Measurements from ENCODE around the gene TARS1. TPM values are rescaled to one million over a fixed set of nuclear protein-coding genes. Genes with fewer than 3 reads are reported as not detected.

TARS1 gene
- total and polyA plus RNA-seq, 10 of the 15 experiments (the other 5 are each of a cell fraction or from before 2014, with no cell fraction given): 163 to 350 (median 228) TPM

DNA sequence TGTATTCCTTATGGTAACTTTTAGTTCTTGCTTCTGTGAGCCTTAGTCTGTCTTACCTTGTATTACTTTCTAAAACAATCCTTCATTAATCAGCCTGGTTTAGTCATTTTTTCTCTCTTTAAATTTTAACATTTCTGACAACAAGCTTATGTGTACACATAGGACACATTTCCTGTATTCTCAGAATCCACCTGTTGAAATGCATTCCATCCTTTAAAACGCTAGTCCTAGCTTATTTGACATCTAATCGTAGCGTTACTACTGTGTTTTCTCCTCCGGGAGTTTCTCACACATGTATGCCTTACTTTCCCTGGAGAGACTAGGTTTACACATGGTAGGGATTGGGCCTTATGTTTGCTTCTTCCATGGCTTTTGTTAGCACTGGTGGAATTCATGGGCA is 3.8 kb downstream of the TARS1 start:
- ChIA-PET CTCF (interaction anchor here (0.6 to 1.4 kb wide), 2 partner anchors 525 to 871 kb away, joined by 3 read pairs; no protein-coding TSS in a partner anchor), POLR2A (interaction anchor here (0.6 to 1.0 kb wide), 2 partner anchors 490 to 988 kb away, joined by 4 to 5 read pairs; no protein-coding TSS in a partner anchor), RAD21 (ENCODE audit: unreplicated experiment) (interaction anchor here (0.8 to 1.9 kb wide), 2 partner anchors 380 to 489 kb away, joined by 3 to 4 read pairs; no protein-coding TSS in a partner anchor), SMC1A (ENCODE audit: uncharacterized antibody, unreplicated experiment) (interaction anchor here (0.6 to 1.3 kb wide), 4 partner anchors 37 to 548 kb away, joined by 3 read pairs; no protein-coding TSS in a partner anchor)
- DNase-seq (ENCODE audit: low read depth, low spot score): no peak
- Histone ChIP-seq H3K9me3 (replicated peaks; ENCODE audit: control insufficient read depth, insufficient read depth, low read length) (no peaks in the 10 kb centered on the region; the same call in 2 of the 3 replicates), H2AFZ (ENCODE audit: control insufficient read depth, low read depth, low read length) (no peak overlapping the region), H3K79me2 (ENCODE audit: control insufficient read depth, insufficient read depth, low read length) (peaks cover 81% of the 10 kb centered on the region), H3K9ac (ENCODE audit: control insufficient read depth, insufficient read depth, low read length) (no peak overlapping the region), H3K27ac (ENCODE audit: control insufficient read depth, insufficient read depth) (no peak overlapping the region), H4K20me1 (ENCODE audit: control insufficient read depth, insufficient read depth) (no peaks in the 10 kb centered on the region), H3K27me3 (replicated peaks in 1 of 2; ENCODE audit: control insufficient read depth in 2 of 2, insufficient read depth in 2 of 2, low read length in 1 of 2) (no peaks in the 10 kb centered on the region), H3K4me1 (ENCODE audit: control insufficient read depth, insufficient read depth, low read length) (no peaks in the 10 kb centered on the region), H3K4me2 (ENCODE audit: control insufficient read depth, insufficient read depth) (peak overlapping the region; percentile 50), H3K4me3 (peak overlapping the region; percentile 42), H3K36me3 (ENCODE audit: control insufficient read depth in 2 of 2, insufficient read depth in 2 of 2, low read length in 1 of 2) (peaks cover 4 to 19% of the 10 kb centered on the region in 2 experiments)
- TF ChIP-seq GABPA (IDR thresholded peaks at IDR 0.05; ENCODE audit: low read depth) (no peak), CBFB (IDR thresholded peaks at IDR 0.05; ENCODE audit: low read depth) (no peak), SMAD5 (IDR thresholded peaks at IDR 0.05; ENCODE audit: low read depth) (no peak), FOXK2 (IDR thresholded peaks at IDR 0.05) (no peak), TCF12 (IDR thresholded peaks at IDR 0.05; ENCODE audit: low read depth, low read length) (no peak), TARDBP (IDR thresholded peaks at IDR 0.05; ENCODE audit: borderline replicate concordance) (no peak), SMAD1 (IDR thresholded peaks at IDR 0.05; ENCODE audit: low read depth, partially characterized antibody) (no peak), MEF2A (IDR thresholded peaks at IDR 0.05; ENCODE audit: insufficient read depth, low read depth, low read length) (no peak), EP300 (IDR thresholded peaks at IDR 0.05; ENCODE audit: borderline replicate concordance in 1 of 2, control insufficient read depth in 1 of 2, low read depth in 2 of 2, low read length in 2 of 2) (no peak), DPF2 (IDR thresholded peaks at IDR 0.05) (no peak)
- TF ChIP-seq, protein P1, sequence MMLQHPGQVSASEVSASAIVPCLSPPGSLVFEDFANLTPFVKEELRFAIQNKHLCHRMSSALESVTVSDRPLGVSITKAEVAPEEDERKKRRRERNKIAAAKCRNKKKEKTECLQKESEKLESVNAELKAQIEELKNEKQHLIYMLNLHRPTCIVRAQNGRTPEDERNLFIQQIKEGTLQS (IDR thresholded peaks at IDR 0.05; ENCODE audit: borderline replicate concordance, extremely low read depth, low read depth, low read length): no peak
- intact Hi-C loops (cut with micrococcal nuclease; ENCODE audit: unreplicated experiment) (loop anchor here (10.0 kb wide), 1 partner anchor 230 kb away; no protein-coding TSS in a partner anchor), in situ Hi-C loops (cut with MboI) (loop anchor here (5.0 to 25.0 kb wide), 3 partner anchors 488 to 1470 kb away; partner anchors contain the start of genes BRIX1 and RAD1)
- no peak for ATAC-seq
- no TSS peak for BruUV-seq (replicated peaks)
- FAIRE-seq: no peak
- WGBS (ENCODE audit: insufficient coverage, insufficient replicate concordance, low lambda C conversion rate, missing lambda C conversion rate): 98% methylated on average over 4 of the region's 4 CpGs
